ENCODE results near the gene TTC17.
A peak's percentile ranks its signal among the peaks of the same experiment; 100 is the strongest.

The TTC17 gene

GRCh38 chr11:43358801-43359421 is at the start of gene TTC17:
Gene TTC17 (plus strand): TSS chr11:43358920. CDS start chr11:43358955, 35 bp downstream.
- no peak for TF ChIP-seq CTCF (conservative IDR thresholded peaks at IDR 0.05; ENCODE audit: control insufficient read depth, insufficient read depth, low read depth, low read length)
- DNase-seq (ENCODE audit: low read depth) = peak; percentile 88
- peak within 1 kb of the TSS; percentile 75 for H3K4me3 ChIP-seq (ENCODE audit: control insufficient read depth, low read depth, low read length)

GRCh38 chr11:43311791-43312607 is 46.7 kb upstream of the TTC17 start, which contains the start of gene API5:
Gene API5 (plus strand): TSS chr11:43311996. CDS start chr11:43312128, 132 bp downstream.
- DNase-seq (ENCODE audit: low read depth) = peak; percentile 92
- peak; percentile 79 for TF ChIP-seq CTCF (conservative IDR thresholded peaks at IDR 0.05; ENCODE audit: control insufficient read depth, insufficient read depth, low read depth, low read length)
- peak within 1 kb of the TSS; percentile 90 for H3K4me3 ChIP-seq (ENCODE audit: control insufficient read depth, low read depth, low read length)

- H3K4me3 ChIP-seq (ENCODE audit: control insufficient read depth, low read depth, low read length) = no peak overlapping the region
- DNase-seq (ENCODE audit: low read depth) = no peak
- no peak for TF ChIP-seq CTCF (conservative IDR thresholded peaks at IDR 0.05; ENCODE audit: control insufficient read depth, insufficient read depth, low read depth, low read length)
Observed at GRCh38 chr11:43315966-43316365, 42.8 kb upstream of the TTC17 start.

- no peak overlapping the region for H3K4me3 ChIP-seq (ENCODE audit: control insufficient read depth, low read depth, low read length)
- DNase-seq (ENCODE audit: low read depth) = no peak
- no peak for TF ChIP-seq CTCF (conservative IDR thresholded peaks at IDR 0.05; ENCODE audit: control insufficient read depth, insufficient read depth, low read depth, low read length)
Observed at GRCh38 chr11:43316451-43316850, 42.3 kb upstream of the TTC17 start.

GRCh38 chr11:43327987-43328386 is 30.7 kb upstream of the TTC17 start:
- TF ChIP-seq CTCF (conservative IDR thresholded peaks at IDR 0.05; ENCODE audit: control insufficient read depth, insufficient read depth, low read depth, low read length) = no peak
- H3K4me3 ChIP-seq (ENCODE audit: control insufficient read depth, low read depth, low read length) = no peak overlapping the region
- DNase-seq (ENCODE audit: low read depth) = peak; percentile 97

- DNase-seq (ENCODE audit: low read depth) = no peak
- no peak for TF ChIP-seq CTCF (conservative IDR thresholded peaks at IDR 0.05; ENCODE audit: control insufficient read depth, insufficient read depth, low read depth, low read length)
Observed at GRCh38 chr11:43328482-43328881, 30.2 kb upstream of the TTC17 start.

More at GRCh38 chr11:43328482-43328881, 30.2 kb upstream of the TTC17 start:
- H3K4me3 ChIP-seq (ENCODE audit: control insufficient read depth, low read depth, low read length) = no peak overlapping the region

Data from fibroblast of mammary gland (primary cell).